HEK293 (cell line): ENCODE data around the gene OPN1MW.

Experiments
- CTCF ChIA-PET: fragments of 350-600 bp; formaldehyde crosslinking; extraction: SDS; loops from one replicate; lab custom pipeline; 2021; ENCODE audit warnings: antibody characterized with exemption; lab: Yijun Ruan, JAX
- POLR2A ChIA-PET: fragments of 300-600 bp; formaldehyde crosslinking; extraction: SDS; loops from one replicate; lab custom pipeline; 2020; ENCODE audit warnings: antibody characterized with exemption, inconsistent platforms; lab: Yijun Ruan, JAX
- H3K27ac ChIP-seq: fragments of 200-500 bp; sonication (Bioruptor generic); 2 replicates; pipeline ENCODE4 v1.5.1; 2014; ENCODE audit warnings: low read depth, low read length, control low read depth, inconsistent platforms; ENCODE audit errors: extremely low read depth
- H3K36me3 ChIP-seq, 2 experiments: fragments of 200-500 bp in 1 of 2; sonication (Bioruptor generic) in 1 of 2; 1 replicate in 1 of 2; 2 replicates in 1 of 2; pipeline ENCODE4 v1.5.1; 2014 to 2017; ENCODE audit warnings: inconsistent platforms in 2 of 2, low read length in 2 of 2; ENCODE audit not compliant: control insufficient read depth in 2 of 2, insufficient read depth in 1 of 2
- H3K4me1 ChIP-seq: fragments of 200-500 bp; sonication (Bioruptor generic); 2 replicates; pipeline ENCODE4 v1.5.1; 2014; ENCODE audit warnings: mild to moderate bottlenecking, low read length, inconsistent platforms; ENCODE audit not compliant: control insufficient read depth, insufficient read depth
- H3K4me3 ChIP-seq: 2 replicates; pipeline ENCODE4 v1.5.1; 2011; ENCODE audit warnings: low read depth, mild to moderate bottlenecking, control low read depth, low read length, moderate library complexity
- H3K9me3 ChIP-seq: fragments of 200-500 bp; sonication (Bioruptor generic); 2 replicates; pipeline ENCODE4 v1.5.1; 2014; ENCODE audit warnings: low read depth, low read length, inconsistent platforms; ENCODE audit not compliant: control insufficient read depth, insufficient read depth
- GLIS1 ChIP-seq: fragments of 450-650 bp; formaldehyde crosslinking; IDR thresholded peaks from 2 replicates; pipeline ENCODE4 v1.5.1; 2016; ENCODE audit warnings: missing biosample characterization, missing genetic modification characterization
- IKZF3 ChIP-seq: fragments of 450-650 bp; IDR thresholded peaks from 2 replicates; pipeline ENCODE4 v1.5.0; 2018; ENCODE audit warnings: missing biosample characterization, mild to moderate bottlenecking, missing genetic modification characterization, moderate library complexity
- KLF10 ChIP-seq: fragments of 450-650 bp; IDR thresholded peaks from 2 replicates; pipeline ENCODE4 v1.5.1; 2018; ENCODE audit warnings: missing biosample characterization, mild to moderate bottlenecking, missing genetic modification characterization
- KLF16 ChIP-seq: fragments of 450-650 bp; formaldehyde crosslinking; IDR thresholded peaks from 2 replicates; pipeline ENCODE4 v1.5.1; 2017; ENCODE audit warnings: missing biosample characterization, missing genetic modification characterization
- PRDM1 ChIP-seq: fragments of 450-650 bp; formaldehyde crosslinking; IDR thresholded peaks from 2 replicates; pipeline ENCODE4; 2016; ENCODE audit warnings: missing biosample characterization, missing genetic modification characterization
- SCRT1 ChIP-seq: fragments of 450-650 bp; formaldehyde crosslinking; IDR thresholded peaks from 2 replicates; pipeline ENCODE4 v1.5.1; 2016; ENCODE audit warnings: missing biosample characterization, missing genetic modification characterization, borderline replicate concordance
- ZBTB17 ChIP-seq: fragments of 450-650 bp; formaldehyde crosslinking; IDR thresholded peaks from 2 replicates; pipeline ENCODE4 v1.5.1; 2016; ENCODE audit warnings: missing biosample characterization, missing genetic modification characterization
- ZEB2 ChIP-seq: fragments of 450-650 bp; formaldehyde crosslinking; IDR thresholded peaks from 2 replicates; pipeline ENCODE4 v1.5.1; 2016; ENCODE audit warnings: missing biosample characterization, missing genetic modification characterization
- ZIC2 ChIP-seq: fragments of 450-650 bp; formaldehyde crosslinking; IDR thresholded peaks from 2 replicates; pipeline ENCODE4 v1.5.1; 2016; ENCODE audit warnings: missing biosample characterization, missing genetic modification characterization
- ZNF121 ChIP-seq: fragments of 450-650 bp; formaldehyde crosslinking; IDR thresholded peaks from 2 replicates; pipeline ENCODE4 v1.5.1; 2016; ENCODE audit warnings: missing biosample characterization, missing genetic modification characterization
- ZNF184 ChIP-seq: fragments of 450-650 bp; IDR thresholded peaks from 2 replicates; pipeline ENCODE4 v1.5.1; 2018; ENCODE audit warnings: missing biosample characterization, mild to moderate bottlenecking, missing genetic modification characterization
- ZNF211 ChIP-seq: fragments of 450-650 bp; formaldehyde crosslinking; IDR thresholded peaks from 2 replicates; pipeline ENCODE4 v1.5.1; 2016; ENCODE audit warnings: low read depth, missing biosample characterization, missing genetic modification characterization
- ZNF335 ChIP-seq: fragments of 450-650 bp; formaldehyde crosslinking; conservative IDR thresholded peaks from 2 replicates; pipeline ENCODE4 v1.5.1; 2016; ENCODE audit warnings: missing biosample characterization, missing genetic modification characterization
- ZNF423 ChIP-seq: fragments of 450-650 bp; formaldehyde crosslinking; IDR thresholded peaks from 2 replicates; pipeline ENCODE4 v1.5.1; 2016; ENCODE audit warnings: missing biosample characterization, missing genetic modification characterization
- ZNF433 ChIP-seq: fragments of 450-650 bp; formaldehyde crosslinking; IDR thresholded peaks from 2 replicates; pipeline ENCODE4 v1.5.1; 2016; ENCODE audit warnings: missing biosample characterization, missing genetic modification characterization, low read depth
- ZNF548 ChIP-seq: fragments of 450-650 bp; formaldehyde crosslinking; IDR thresholded peaks from 2 replicates; pipeline ENCODE4 v1.5.1; 2016; ENCODE audit warnings: missing biosample characterization, missing genetic modification characterization
- ZNF549 ChIP-seq: fragments of 450-650 bp; IDR thresholded peaks from 2 replicates; pipeline ENCODE4 v1.5.1; 2018; ENCODE audit warnings: missing biosample characterization, missing genetic modification characterization, mild to moderate bottlenecking, inconsistent platforms, moderate library complexity
- ZNF596 ChIP-seq: fragments of 450-650 bp; IDR thresholded peaks from 2 replicates; pipeline ENCODE4 v1.5.0; 2018; ENCODE audit warnings: missing biosample characterization, mild to moderate bottlenecking, missing genetic modification characterization, moderate library complexity
- ZNF600 ChIP-seq: fragments of 450-650 bp; formaldehyde crosslinking; IDR thresholded peaks from 2 replicates; pipeline ENCODE4 v1.5.1; 2016; ENCODE audit warnings: missing biosample characterization, missing genetic modification characterization
- ZNF654 ChIP-seq: fragments of 450-650 bp; formaldehyde crosslinking; IDR thresholded peaks from 2 replicates; pipeline ENCODE4 v1.5.1; 2016; ENCODE audit warnings: low read depth, missing biosample characterization, missing genetic modification characterization
- ZNF677 ChIP-seq: fragments of 450-650 bp; IDR thresholded peaks from 2 replicates; pipeline ENCODE4 v1.5.0; 2018; ENCODE audit warnings: missing biosample characterization, mild to moderate bottlenecking, missing genetic modification characterization, moderate library complexity
- TF ChIP-seq, protein P1 (sequence below): fragments of 450-650 bp; formaldehyde crosslinking; IDR thresholded peaks from 2 replicates; pipeline ENCODE4 v1.5.1; 2016; ENCODE audit warnings: missing biosample characterization, missing genetic modification characterization
- TF ChIP-seq, protein P2 (sequence below): fragments of 450-650 bp; formaldehyde crosslinking; IDR thresholded peaks from 2 replicates; pipeline ENCODE4 v1.5.1; 2016; ENCODE audit warnings: missing biosample characterization, missing genetic modification characterization
- TF ChIP-seq, protein P3 (sequence below): IDR thresholded peaks from 2 replicates; pipeline ENCODE4 v1.6.1; 2011; ENCODE audit warnings: mild to moderate bottlenecking, low read depth, low read length, borderline replicate concordance
- TF ChIP-seq, protein P4 (sequence below): fragments of 450-650 bp; formaldehyde crosslinking; conservative IDR thresholded peaks from 2 replicates; pipeline ENCODE4 v1.5.1; 2016; ENCODE audit warnings: low read depth, missing biosample characterization, missing genetic modification characterization
- TF ChIP-seq, protein P5 (sequence below): fragments of 450-650 bp; formaldehyde crosslinking; IDR thresholded peaks from 2 replicates; pipeline ENCODE4 v1.5.1; 2016; ENCODE audit warnings: missing biosample characterization, missing genetic modification characterization
- TF ChIP-seq, protein P6 (sequence below): fragments of 450-650 bp; formaldehyde crosslinking; IDR thresholded peaks from 2 replicates; pipeline ENCODE4 v1.5.1; 2016; ENCODE audit warnings: missing biosample characterization, missing genetic modification characterization

The OPN1MW gene

DNA sequence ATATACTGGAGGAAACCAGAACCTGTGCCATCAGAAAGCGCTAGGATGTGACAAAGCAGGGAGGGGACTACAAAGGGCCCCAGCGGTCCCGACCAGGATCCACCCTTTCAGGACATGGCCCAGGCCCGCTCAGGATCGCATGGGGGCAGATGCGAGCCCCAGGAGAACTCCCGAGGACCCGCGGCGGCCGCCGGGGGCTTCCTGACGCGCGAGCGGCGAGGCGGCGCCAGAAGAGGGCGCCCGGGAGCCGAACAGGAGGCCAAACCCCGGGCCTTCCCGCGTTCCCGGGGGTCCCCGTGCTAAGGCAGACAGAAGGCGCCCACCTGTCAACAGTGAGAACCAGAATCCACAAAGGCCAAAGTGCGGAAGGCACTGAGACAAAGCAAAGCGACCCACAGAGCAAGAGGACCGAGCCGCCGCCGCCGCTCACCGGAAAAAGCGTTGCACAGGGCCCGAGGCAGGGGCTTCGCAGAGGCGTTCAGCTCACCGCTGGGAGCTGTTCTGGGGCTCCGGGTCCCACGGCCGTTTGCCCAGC lies 45.7 kb upstream of the OPN1MW start:
- Histone ChIP-seq H3K36me3 (no peaks in the 10 kb centered on the region), H3K4me3 (no peak overlapping the region), H3K9me3 (no peaks in the 10 kb centered on the region), H3K4me1 (no peaks in the 10 kb centered on the region), H3K27ac (no peak overlapping the region)
- ChIA-PET POLR2A (no interaction called here), CTCF (interaction anchor here (0.6 to 1.5 kb wide), 6 partner anchors 10 to 400 kb away, joined by 3 to 5 read pairs (median 3); no protein-coding TSS in a partner anchor)
- TF ChIP-seq SCRT1 (tag by site-specific recombination) (no peak), ZNF121 (no peak), ZNF549 (tag by site-specific recombination) (no peak), ZBTB17 (tag by site-specific recombination) (0 out of 2 replicates have a peak, but pooled peaks have one; percentile 15), ZNF596 (tag by site-specific recombination) (no peak), ZIC2 (tag by site-specific recombination) (0 out of 2 replicates have a peak, but pooled peaks have one; percentile 21), GLIS1 (tag by site-specific recombination) (peak; percentile 65), ZNF211 (tag by site-specific recombination) (no peak), ZNF600 (tag by site-specific recombination) (peak; percentile 38; the same call in 1 of the 2 replicates), ZNF423 (0 out of 2 replicates have a peak, but pooled peaks have one; percentile 35), KLF10 (tag by site-specific recombination) (no peak), ZNF677 (tag by site-specific recombination) (no peak), ZNF433 (tag by site-specific recombination) (no peak), ZNF184 (tag by site-specific recombination) (no peak), IKZF3 (tag by site-specific recombination) (0 out of 2 replicates have a peak, but pooled peaks have one; percentile 12), ZEB2 (tag by site-specific recombination) (0 out of 2 replicates have a peak, but pooled peaks have one; percentile 15), ZNF654 (tag by site-specific recombination) (peak; percentile 52), KLF16 (tag by site-specific recombination) (peak; percentile 23; the same call in 1 of the 2 replicates), ZNF548 (tag by site-specific recombination) (no peak), ZNF335 (tag by site-specific recombination) (peak; percentile 82), PRDM1 (tag by site-specific recombination) (no peak)
- TF ChIP-seq, protein P1, sequence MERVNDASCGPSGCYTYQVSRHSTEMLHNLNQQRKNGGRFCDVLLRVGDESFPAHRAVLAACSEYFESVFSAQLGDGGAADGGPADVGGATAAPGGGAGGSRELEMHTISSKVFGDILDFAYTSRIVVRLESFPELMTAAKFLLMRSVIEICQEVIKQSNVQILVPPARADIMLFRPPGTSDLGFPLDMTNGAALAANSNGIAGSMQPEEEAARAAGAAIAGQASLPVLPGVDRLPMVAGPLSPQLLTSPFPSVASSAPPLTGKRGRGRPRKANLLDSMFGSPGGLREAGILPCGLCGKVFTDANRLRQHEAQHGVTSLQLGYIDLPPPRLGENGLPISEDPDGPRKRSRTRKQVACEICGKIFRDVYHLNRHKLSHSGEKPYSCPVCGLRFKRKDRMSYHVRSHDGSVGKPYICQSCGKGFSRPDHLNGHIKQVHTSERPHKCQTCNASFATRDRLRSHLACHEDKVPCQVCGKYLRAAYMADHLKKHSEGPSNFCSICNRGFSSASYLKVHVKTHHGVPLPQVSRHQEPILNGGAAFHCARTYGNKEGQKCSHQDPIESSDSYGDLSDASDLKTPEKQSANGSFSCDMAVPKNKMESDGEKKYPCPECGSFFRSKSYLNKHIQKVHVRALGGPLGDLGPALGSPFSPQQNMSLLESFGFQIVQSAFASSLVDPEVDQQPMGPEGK, result peak; percentile 85
- TF ChIP-seq, protein P2, sequence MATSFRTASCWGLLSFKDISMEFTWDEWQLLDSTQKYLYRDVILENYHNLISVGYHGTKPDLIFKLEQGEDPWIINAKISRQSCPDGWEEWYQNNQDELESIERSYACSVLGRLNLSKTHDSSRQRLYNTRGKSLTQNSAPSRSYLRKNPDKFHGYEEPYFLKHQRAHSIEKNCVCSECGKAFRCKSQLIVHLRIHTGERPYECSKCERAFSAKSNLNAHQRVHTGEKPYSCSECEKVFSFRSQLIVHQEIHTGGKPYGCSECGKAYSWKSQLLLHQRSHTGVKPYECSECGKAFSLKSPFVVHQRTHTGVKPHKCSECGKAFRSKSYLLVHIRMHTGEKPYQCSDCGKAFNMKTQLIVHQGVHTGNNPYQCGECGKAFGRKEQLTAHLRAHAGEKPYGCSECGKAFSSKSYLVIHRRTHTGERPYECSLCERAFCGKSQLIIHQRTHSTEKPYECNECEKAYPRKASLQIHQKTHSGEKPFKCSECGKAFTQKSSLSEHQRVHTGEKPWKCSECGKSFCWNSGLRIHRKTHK (tag by site-specific recombination), result no peak
- TF ChIP-seq, protein P3, sequence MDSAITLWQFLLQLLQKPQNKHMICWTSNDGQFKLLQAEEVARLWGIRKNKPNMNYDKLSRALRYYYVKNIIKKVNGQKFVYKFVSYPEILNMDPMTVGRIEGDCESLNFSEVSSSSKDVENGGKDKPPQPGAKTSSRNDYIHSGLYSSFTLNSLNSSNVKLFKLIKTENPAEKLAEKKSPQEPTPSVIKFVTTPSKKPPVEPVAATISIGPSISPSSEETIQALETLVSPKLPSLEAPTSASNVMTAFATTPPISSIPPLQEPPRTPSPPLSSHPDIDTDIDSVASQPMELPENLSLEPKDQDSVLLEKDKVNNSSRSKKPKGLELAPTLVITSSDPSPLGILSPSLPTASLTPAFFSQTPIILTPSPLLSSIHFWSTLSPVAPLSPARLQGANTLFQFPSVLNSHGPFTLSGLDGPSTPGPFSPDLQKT, result no peak
- TF ChIP-seq, protein P4, sequence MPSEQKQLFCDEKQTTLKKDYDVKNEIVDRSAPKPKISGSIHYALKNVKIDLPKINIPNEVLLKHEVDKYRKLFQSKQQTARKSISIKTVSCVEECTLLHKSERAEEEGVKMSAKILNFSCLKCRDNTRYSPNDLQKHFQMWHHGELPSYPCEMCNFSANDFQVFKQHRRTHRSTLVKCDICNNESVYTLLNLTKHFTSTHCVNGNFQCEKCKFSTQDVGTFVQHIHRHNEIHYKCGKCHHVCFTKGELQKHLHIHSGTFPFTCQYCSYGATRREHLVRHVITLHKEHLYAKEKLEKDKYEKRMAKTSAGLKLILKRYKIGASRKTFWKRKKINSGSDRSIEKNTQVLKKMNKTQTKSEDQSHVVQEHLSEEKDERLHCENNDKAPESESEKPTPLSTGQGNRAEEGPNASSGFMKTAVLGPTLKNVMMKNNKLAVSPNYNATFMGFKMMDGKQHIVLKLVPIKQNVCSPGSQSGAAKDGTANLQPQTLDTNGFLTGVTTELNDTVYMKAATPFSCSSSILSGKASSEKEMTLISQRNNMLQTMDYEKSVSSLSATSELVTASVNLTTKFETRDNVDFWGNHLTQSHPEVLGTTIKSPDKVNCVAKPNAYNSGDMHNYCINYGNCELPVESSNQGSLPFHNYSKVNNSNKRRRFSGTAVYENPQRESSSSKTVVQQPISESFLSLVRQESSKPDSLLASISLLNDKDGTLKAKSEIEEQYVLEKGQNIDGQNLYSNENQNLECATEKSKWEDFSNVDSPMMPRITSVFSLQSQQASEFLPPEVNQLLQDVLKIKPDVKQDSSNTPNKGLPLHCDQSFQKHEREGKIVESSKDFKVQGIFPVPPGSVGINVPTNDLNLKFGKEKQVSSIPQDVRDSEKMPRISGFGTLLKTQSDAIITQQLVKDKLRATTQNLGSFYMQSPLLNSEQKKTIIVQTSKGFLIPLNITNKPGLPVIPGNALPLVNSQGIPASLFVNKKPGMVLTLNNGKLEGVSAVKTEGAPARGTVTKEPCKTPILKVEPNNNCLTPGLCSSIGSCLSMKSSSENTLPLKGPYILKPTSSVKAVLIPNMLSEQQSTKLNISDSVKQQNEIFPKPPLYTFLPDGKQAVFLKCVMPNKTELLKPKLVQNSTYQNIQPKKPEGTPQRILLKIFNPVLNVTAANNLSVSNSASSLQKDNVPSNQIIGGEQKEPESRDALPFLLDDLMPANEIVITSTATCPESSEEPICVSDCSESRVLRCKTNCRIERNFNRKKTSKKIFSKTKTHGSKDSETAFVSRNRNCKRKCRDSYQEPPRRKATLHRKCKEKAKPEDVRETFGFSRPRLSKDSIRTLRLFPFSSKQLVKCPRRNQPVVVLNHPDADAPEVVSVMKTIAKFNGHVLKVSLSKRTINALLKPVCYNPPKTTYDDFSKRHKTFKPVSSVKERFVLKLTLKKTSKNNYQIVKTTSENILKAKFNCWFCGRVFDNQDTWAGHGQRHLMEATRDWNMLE (tag by site-specific recombination), result no peak
- TF ChIP-seq, protein P5, sequence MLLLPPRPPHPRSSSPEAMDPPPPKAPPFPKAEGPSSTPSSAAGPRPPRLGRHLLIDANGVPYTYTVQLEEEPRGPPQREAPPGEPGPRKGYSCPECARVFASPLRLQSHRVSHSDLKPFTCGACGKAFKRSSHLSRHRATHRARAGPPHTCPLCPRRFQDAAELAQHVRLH (tag by site-specific recombination), result no peak
- TF ChIP-seq, protein P6, sequence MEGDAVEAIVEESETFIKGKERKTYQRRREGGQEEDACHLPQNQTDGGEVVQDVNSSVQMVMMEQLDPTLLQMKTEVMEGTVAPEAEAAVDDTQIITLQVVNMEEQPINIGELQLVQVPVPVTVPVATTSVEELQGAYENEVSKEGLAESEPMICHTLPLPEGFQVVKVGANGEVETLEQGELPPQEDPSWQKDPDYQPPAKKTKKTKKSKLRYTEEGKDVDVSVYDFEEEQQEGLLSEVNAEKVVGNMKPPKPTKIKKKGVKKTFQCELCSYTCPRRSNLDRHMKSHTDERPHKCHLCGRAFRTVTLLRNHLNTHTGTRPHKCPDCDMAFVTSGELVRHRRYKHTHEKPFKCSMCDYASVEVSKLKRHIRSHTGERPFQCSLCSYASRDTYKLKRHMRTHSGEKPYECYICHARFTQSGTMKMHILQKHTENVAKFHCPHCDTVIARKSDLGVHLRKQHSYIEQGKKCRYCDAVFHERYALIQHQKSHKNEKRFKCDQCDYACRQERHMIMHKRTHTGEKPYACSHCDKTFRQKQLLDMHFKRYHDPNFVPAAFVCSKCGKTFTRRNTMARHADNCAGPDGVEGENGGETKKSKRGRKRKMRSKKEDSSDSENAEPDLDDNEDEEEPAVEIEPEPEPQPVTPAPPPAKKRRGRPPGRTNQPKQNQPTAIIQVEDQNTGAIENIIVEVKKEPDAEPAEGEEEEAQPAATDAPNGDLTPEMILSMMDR (tag by site-specific recombination), result peak; percentile 90
